ENCODE results near the gene MXI1. TPM values are rescaled to one million over a fixed set of nuclear protein-coding genes. Genes with fewer than 3 reads are reported as not detected.
"Not testable (repeated sequence)": the region's sequence is repeated elsewhere in the genome, so short reads cannot be mapped to it uniquely, and the experiment has no call there.

Gene MXI1
- total RNA-seq, 4 donors from 2014 or later: 37.1 to 58.0 (median 47.8) TPM

DNA sequence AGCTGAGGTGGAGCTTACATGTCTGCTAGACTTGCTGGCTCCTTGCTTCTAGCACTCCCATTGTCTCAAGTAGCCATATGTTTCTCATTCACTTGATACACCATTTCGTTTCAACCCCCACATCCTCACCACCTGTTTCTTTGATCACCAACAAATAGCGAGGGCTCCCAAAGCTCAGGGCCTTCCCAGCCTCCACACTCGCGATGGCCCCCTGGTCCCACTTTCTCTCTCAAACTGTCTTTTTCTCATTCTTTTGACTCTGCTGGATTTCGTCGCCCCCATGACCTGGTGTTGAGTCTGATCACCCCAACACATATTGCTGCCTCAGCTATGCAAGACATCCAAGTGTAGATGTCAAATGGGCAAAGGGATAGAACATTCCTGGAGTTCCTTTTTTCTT, 123.3 kb downstream of the MXI1 start:
- Histone ChIP-seq H3K27ac (no peak overlapping the region), H3K9me3 (peaks cover 0 to 14% (median 4%) of the 10 kb centered on the region in 4 donors), H3K36me3 (no peaks in the 10 kb centered on the region), H3K27me3 (no peaks in the 10 kb centered on the region), H3K4me1 (peaks cover 0 to 2% (median 0%) of the 10 kb centered on the region in 4 donors), H3K4me3 (no peak overlapping the region)
- no peak for DNase-seq
- TF ChIP-seq, protein P1, sequence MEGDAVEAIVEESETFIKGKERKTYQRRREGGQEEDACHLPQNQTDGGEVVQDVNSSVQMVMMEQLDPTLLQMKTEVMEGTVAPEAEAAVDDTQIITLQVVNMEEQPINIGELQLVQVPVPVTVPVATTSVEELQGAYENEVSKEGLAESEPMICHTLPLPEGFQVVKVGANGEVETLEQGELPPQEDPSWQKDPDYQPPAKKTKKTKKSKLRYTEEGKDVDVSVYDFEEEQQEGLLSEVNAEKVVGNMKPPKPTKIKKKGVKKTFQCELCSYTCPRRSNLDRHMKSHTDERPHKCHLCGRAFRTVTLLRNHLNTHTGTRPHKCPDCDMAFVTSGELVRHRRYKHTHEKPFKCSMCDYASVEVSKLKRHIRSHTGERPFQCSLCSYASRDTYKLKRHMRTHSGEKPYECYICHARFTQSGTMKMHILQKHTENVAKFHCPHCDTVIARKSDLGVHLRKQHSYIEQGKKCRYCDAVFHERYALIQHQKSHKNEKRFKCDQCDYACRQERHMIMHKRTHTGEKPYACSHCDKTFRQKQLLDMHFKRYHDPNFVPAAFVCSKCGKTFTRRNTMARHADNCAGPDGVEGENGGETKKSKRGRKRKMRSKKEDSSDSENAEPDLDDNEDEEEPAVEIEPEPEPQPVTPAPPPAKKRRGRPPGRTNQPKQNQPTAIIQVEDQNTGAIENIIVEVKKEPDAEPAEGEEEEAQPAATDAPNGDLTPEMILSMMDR (IDR thresholded peaks at IDR 0.05): no peak
- no peak for TF ChIP-seq POLR2A (IDR thresholded peaks at IDR 0.05)

DNA sequence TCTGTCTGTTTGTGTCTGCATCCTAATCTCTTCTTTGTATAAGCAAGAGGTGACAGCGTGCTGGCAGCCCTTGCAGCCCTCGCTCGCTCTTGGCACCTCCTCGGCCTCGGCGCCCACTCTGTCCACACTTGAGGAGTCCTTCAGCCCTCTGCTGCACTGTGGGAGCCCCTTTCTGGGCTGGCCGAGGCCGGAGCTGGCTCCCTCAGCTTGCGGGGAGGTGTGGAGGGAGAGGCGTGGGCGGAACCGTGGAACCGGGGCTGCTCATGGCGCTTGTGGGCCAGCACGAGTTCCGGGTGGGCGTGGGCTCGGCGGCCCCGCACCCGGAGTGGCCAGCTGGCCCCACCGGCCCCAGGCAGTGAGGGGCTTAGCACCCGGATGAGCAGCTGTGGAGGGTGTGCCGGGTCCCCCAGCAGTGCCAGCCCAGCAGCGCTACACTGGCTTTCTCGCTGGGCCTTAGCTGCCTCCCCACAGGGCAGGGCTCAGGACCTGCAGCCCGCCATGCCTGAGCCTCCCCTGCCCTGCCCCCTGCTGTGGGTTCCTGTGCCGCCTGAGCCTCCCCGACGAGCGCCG, 123.9 kb downstream of the MXI1 start:
- H3K27me3 ChIP-seq, H3K27ac ChIP-seq, DNase-seq, H3K36me3 ChIP-seq, H3K4me3 ChIP-seq, H3K4me1 ChIP-seq: not testable (repeated sequence)
- peaks cover 0 to 14% (median 4%) of the 10 kb centered on the region in 4 donors for H3K9me3 ChIP-seq

DNA sequence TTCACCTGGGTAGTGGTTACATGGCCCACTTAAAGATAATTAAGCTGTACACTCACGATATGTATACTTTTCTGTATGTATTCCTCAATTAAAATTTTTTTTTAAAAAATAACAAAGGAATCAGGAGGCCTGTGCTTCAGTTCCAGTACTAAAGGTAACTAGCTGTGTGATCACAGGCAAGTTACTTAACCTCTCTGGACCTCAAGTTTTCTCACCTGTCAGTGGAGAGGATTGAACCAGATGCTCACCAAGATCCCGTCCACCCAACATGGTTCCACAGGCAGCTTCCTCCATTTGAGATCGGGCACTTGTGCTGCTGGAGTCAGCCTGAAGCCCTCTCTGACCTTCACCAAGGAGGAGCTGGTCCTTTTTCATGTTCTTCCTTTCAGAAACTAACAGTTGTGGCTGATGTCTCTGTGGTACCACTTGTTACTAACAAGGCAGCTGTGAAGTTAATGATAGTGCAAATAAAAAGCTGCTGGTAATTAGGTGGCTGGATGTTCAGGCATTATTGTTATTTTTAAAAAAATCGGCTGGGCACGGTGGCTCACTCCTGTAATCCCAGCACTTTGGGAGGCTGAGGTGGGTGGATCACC, 126.8 kb downstream of the MXI1 start:
- H3K4me1 ChIP-seq: no peaks in the 10 kb centered on the region
- H3K27ac ChIP-seq: no peak overlapping the region
- H3K36me3 ChIP-seq: no peaks in the 10 kb centered on the region
- TF ChIP-seq, protein P1 (IDR thresholded peaks at IDR 0.05): no peak
- no peak for TF ChIP-seq POLR2A (IDR thresholded peaks at IDR 0.05)
- H3K27me3 ChIP-seq: no peaks in the 10 kb centered on the region
- H3K9me3 ChIP-seq: peaks cover 0 to 14% (median 4%) of the 10 kb centered on the region in 4 donors
- H3K4me3 ChIP-seq: no peak overlapping the region
- no peak for DNase-seq

DNA sequence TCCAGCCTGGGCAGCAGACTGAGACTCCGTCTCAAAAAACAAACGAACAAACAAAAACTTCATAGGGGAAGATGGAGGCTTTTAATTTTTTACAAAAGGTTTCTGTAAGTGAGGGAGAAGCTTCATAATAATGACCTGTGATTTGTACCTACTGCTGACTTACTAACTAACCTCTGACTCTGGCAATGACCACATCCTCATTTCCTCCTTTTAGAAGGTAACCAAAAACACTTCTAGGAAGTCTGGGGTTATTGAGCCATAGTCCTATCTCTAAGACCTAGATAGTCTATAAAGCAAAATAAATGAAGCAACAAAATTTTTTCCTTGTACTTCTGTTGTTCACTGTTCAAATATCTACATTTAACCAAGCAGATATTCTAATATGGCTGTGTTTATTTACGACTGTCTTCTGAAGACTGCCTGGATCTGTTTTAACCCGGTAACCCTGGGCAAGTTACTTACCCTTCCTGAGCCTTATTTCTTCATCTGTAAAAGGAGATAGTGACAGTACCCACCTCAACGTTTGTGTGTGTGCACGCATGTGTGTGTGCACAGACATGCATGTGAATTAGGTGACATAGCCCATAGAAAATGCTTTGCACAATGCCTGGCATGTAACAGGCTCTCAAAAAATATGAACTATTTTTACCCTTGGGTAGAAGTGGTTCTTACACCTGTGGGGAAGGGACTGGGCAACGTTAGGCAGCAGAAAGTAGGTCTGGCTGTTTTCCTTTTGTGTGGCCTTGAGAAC, 128.1 kb downstream of the MXI1 start:
- TF ChIP-seq POLR2A (IDR thresholded peaks at IDR 0.05): no peak
- TF ChIP-seq, protein P1 (IDR thresholded peaks at IDR 0.05): no peak
- DNase-seq: no peak
- Histone ChIP-seq H3K4me1 (no peaks in the 10 kb centered on the region), H3K36me3 (no peaks in the 10 kb centered on the region), H3K27me3 (no peaks in the 10 kb centered on the region), H3K4me3 (no peak overlapping the region), H3K9me3 (peaks cover 0 to 14% (median 4%) of the 10 kb centered on the region in 4 donors), H3K27ac (no peak overlapping the region)

DNA sequence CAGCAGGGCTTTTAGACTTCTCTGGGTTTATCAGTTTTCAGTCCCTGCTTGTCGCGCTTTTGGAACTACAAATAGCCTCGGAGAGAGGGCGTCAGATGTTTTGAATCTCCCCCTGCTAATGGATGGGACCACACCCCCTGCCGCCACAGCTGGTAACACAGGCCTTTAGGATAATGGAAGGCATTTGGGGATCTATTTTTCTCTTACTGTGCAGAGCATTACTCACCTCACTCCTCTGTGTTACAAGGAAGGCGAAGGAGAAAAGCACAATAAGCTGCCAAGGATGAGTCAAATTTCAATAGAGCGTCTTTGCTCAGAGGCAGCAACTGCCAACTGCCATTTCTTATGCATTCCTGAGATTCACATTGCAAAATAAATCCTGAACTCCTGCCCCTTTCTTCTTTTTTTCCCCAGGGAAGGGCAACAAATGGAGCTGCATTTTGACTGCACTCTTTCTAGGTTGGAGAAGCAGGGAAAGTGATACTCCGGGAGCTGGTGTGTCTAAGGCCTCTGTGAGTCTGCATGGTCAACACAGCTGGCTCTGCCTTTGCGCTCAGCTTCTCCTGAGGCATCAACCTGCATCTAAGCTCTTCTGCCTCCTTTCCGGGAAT, 128.8 kb downstream of the MXI1 start:
- no peak for TF ChIP-seq POLR2A (IDR thresholded peaks at IDR 0.05)
- TF ChIP-seq, protein P1 (IDR thresholded peaks at IDR 0.05): no peak
- H3K27ac ChIP-seq: no peak overlapping the region
- peaks cover 0 to 8% (median 2%) of the 10 kb centered on the region in 4 donors for H3K9me3 ChIP-seq
- H3K4me1 ChIP-seq: no peaks in the 10 kb centered on the region
- no peaks in the 10 kb centered on the region for H3K27me3 ChIP-seq
- no peak for DNase-seq
- no peak overlapping the region for H3K4me3 ChIP-seq
- H3K36me3 ChIP-seq: no peaks in the 10 kb centered on the region

Other genes starting within 250 kb of the MXI1 start
- gene ADD3, start 199.6 kb upstream of the MXI1 start, total RNA-seq: 100 to 1,000 TPM; 236 to 545 (median 314) TPM
- gene SMNDC1, start 97.3 kb downstream of the MXI1 start, total RNA-seq: 10 to 100 TPM; 10.5 to 40.4 (median 17.5) TPM